ENCODE results near the gene ESYT2. TPM values are rescaled to one million over a fixed set of nuclear protein-coding genes. Genes with fewer than 3 reads are reported as not detected.
A peak's percentile ranks its signal among the peaks of the same experiment; 100 is the strongest.

The ESYT2 gene
- polyA plus RNA-seq, 1 donor (not counting 4 experiments of a cell fraction or from before 2014, with no cell fraction given) = 45.9 TPM

GRCh38 chr7:158829021-158829341, 328 bp downstream of the ESYT2 start:
- no peaks in the 10 kb centered on the region for H4K20me1 ChIP-seq (ENCODE audit: control insufficient read depth, extremely low read depth, insufficient read depth, low read length)
- no peaks in the 10 kb centered on the region for H3K27me3 ChIP-seq (ENCODE audit: control insufficient read depth, extremely low read depth, insufficient read depth, low read length)
- H2AFZ ChIP-seq (ENCODE audit: control insufficient read depth, low read length) = no peak overlapping the region
- dilution Hi-C loops (cut with MboI; ENCODE audit: extremely low pct_ligation_motif_present, low sequenced_read_pairs) = no loop called here
- H3K4me2 ChIP-seq (ENCODE audit: control insufficient read depth, extremely low read depth, insufficient read depth, low read depth, low read length) = peak overlapping the region; percentile 33
- H3K27ac ChIP-seq (ENCODE audit: control insufficient read depth, insufficient read depth, low read length) = peak overlapping the region; percentile 87
- no peaks in the 10 kb centered on the region for H3K9me1 ChIP-seq (ENCODE audit: control insufficient read depth, extremely low read depth, insufficient read depth, low read length)
- TF ChIP-seq EZH2 (IDR thresholded peaks at IDR 0.05; ENCODE audit: low read length) = no peak
- TF ChIP-seq CTCF (optimal IDR thresholded peaks at IDR 0.05 in 1 of 3, IDR thresholded peaks at IDR 0.05 in 1 of 3, conservative IDR thresholded peaks at IDR 0.05 in 1 of 3; ENCODE audit: extremely low read depth in 1 of 3, insufficient read depth in 2 of 3, low read length in 3 of 3) = peak in 2 of 3 experiments; percentile 11 to 39
- peaks cover 14% of the 10 kb centered on the region for H3K4me1 ChIP-seq (ENCODE audit: control insufficient read depth, extremely low read depth, insufficient read depth, low read length)
- H3K4me3 ChIP-seq (ENCODE audit: control insufficient read depth in 2 of 3, extremely low read depth in 1 of 3, insufficient read depth in 2 of 3, low read depth in 1 of 3, low read length in 3 of 3) = peak overlapping the region; percentile 73 to 98 (median 83)
- peaks cover 48% of the 10 kb centered on the region for H3K79me2 ChIP-seq (ENCODE audit: control insufficient read depth, insufficient read depth, low read length)
- FAIRE-seq = no peak
- no peaks in the 10 kb centered on the region for H3K9me3 ChIP-seq (ENCODE audit: control insufficient read depth, low read depth, low read length)
- no peak for DNase-seq (ENCODE audit: low read depth, low spot score)
- H3K9ac ChIP-seq (ENCODE audit: control insufficient read depth, extremely low read depth, insufficient read depth, low read length) = peak overlapping the region; percentile 90
- H3K36me3 ChIP-seq (ENCODE audit: control insufficient read depth in 2 of 2, extremely low read depth in 1 of 2, insufficient read depth in 2 of 2, low read length in 2 of 2) = no peaks in the 10 kb centered on the region

- DNase-seq (ENCODE audit: low read depth, low spot score) = no peak
- dilution Hi-C loops (cut with MboI; ENCODE audit: extremely low pct_ligation_motif_present, low sequenced_read_pairs) = no loop called here
Measured at GRCh38 chr7:158828133-158829020, 932 bp downstream of the ESYT2 start.

More at GRCh38 chr7:158828133-158829020, 932 bp downstream of the ESYT2 start:
- Histone ChIP-seq H3K4me2 (ENCODE audit: control insufficient read depth, extremely low read depth, insufficient read depth, low read depth, low read length) (peak overlapping the region; percentile 66), H3K79me2 (ENCODE audit: control insufficient read depth, insufficient read depth, low read length) (peaks cover 54% of the 10 kb centered on the region), H3K4me3 (ENCODE audit: control insufficient read depth in 2 of 3, extremely low read depth in 1 of 3, insufficient read depth in 2 of 3, low read depth in 1 of 3, low read length in 3 of 3) (peak overlapping the region; percentile 73 to 98 (median 83)), H3K9ac (ENCODE audit: control insufficient read depth, extremely low read depth, insufficient read depth, low read length) (peak overlapping the region; percentile 90), H3K4me1 (ENCODE audit: control insufficient read depth, extremely low read depth, insufficient read depth, low read length) (peaks cover 14% of the 10 kb centered on the region), H4K20me1 (ENCODE audit: control insufficient read depth, extremely low read depth, insufficient read depth, low read length) (no peaks in the 10 kb centered on the region), H3K27ac (ENCODE audit: control insufficient read depth, insufficient read depth, low read length) (peak overlapping the region; percentile 87), H3K36me3 (ENCODE audit: control insufficient read depth in 2 of 2, extremely low read depth in 1 of 2, insufficient read depth in 2 of 2, low read length in 2 of 2) (no peaks in the 10 kb centered on the region), H3K9me1 (ENCODE audit: control insufficient read depth, extremely low read depth, insufficient read depth, low read length) (no peaks in the 10 kb centered on the region), H2AFZ (ENCODE audit: control insufficient read depth, low read length) (no peak overlapping the region), H3K9me3 (ENCODE audit: control insufficient read depth, low read depth, low read length) (no peaks in the 10 kb centered on the region), H3K27me3 (ENCODE audit: control insufficient read depth, extremely low read depth, insufficient read depth, low read length) (no peaks in the 10 kb centered on the region)
- no peak for TF ChIP-seq EZH2 (IDR thresholded peaks at IDR 0.05; ENCODE audit: low read length)
- no peak for TF ChIP-seq CTCF (optimal IDR thresholded peaks at IDR 0.05 in 1 of 3, IDR thresholded peaks at IDR 0.05 in 1 of 3, conservative IDR thresholded peaks at IDR 0.05 in 1 of 3; ENCODE audit: extremely low read depth in 1 of 3, insufficient read depth in 2 of 3, low read length in 3 of 3)
- no peak for FAIRE-seq
